Esophagus (tissue), 2 donors: ENCODE results near the gene AXIN1. TPM values are rescaled to one million over a fixed set of nuclear protein-coding genes. Genes with fewer than 3 reads are reported as not detected.
"Not testable (repeated sequence)": the region's sequence is repeated elsewhere in the genome, so short reads cannot be mapped to it uniquely, and the experiment has no call there.

Source experiments
- H3K27ac ChIP-seq, 2 donors: one replicate each; pipeline ENCODE4 v1.5.1; 2013; ENCODE audit warnings: low read depth in 2 of 2, mild to moderate bottlenecking in 2 of 2, inconsistent platforms in 1 of 2, low read length in 1 of 2, moderate library complexity in 1 of 2
- H3K27me3 ChIP-seq, 2 donors: one replicate each; pipeline ENCODE4 v1.6.1; 2013; ENCODE audit warnings: low read length in 2 of 2, control low read depth in 1 of 2, mild to moderate bottlenecking in 1 of 2; ENCODE audit not compliant: insufficient read depth in 2 of 2, control insufficient read depth in 1 of 2
- H3K36me3 ChIP-seq, 2 donors: one replicate each; pipeline ENCODE4 v1.6.1; 2013; ENCODE audit warnings: low read length in 1 of 2; ENCODE audit not compliant: control insufficient read depth in 2 of 2, insufficient read depth in 2 of 2
- H3K4me1 ChIP-seq, 2 donors: one replicate each; pipeline ENCODE4 v1.6.1; 2013; ENCODE audit warnings: low read length in 1 of 2; ENCODE audit not compliant: control insufficient read depth in 2 of 2, insufficient read depth in 2 of 2
- H3K4me3 ChIP-seq, 2 donors: one replicate each; pipeline ENCODE4 v1.5.1; 2013; ENCODE audit warnings: low read length in 2 of 2, mild to moderate bottlenecking in 2 of 2, low read depth in 1 of 2, moderate library complexity in 1 of 2
- H3K9me3 ChIP-seq, 2 donors: one replicate each; pipeline ENCODE4 v1.6.1; 2013; ENCODE audit warnings: mild to moderate bottlenecking in 2 of 2, low read depth in 1 of 2, low read length in 1 of 2, moderate library complexity in 1 of 2; ENCODE audit not compliant: control insufficient read depth in 2 of 2, insufficient read depth in 1 of 2
- WGBS, 2 donors: extraction: QIAGEN DNeasy Blood & Tissue Kit; methylation state at CpG; one replicate each; pipeline ENCODE4 v1.1.7; 2013; 5-methylcytosine and 5-hydroxymethylcytosine counted together
- polyA plus RNA-seq, 2 donors: library from polyadenylated mRNA; stranded (reverse); fragments of 200-250 nt; gene quantifications; one replicate each; pipeline ENCODE4 v1.2.3, GENCODE V29; 2013
- donor health status: healthy with polysubstance abuse.
- donor health status: Bipolar disorder and iron deficiency.

Gene AXIN1
- polyA plus RNA-seq, 2 donors = 11.9 to 16.7 TPM

- H3K36me3 ChIP-seq = peaks cover 3 to 25% of the 10 kb centered on the region in 2 donors
- no peaks in the 10 kb centered on the region for H3K9me3 ChIP-seq
- H3K4me1 ChIP-seq = no peaks in the 10 kb centered on the region
- no peak overlapping the region for H3K4me3 ChIP-seq
- H3K27ac ChIP-seq = no peak overlapping the region
- no peaks in the 10 kb centered on the region for H3K27me3 ChIP-seq
- WGBS, 2 donors = 81 to 88% methylated on average over 15 of the region's 15 CpGs
These were observed 5.9 kb downstream of the AXIN1 start for GRCh38 chr16:346587-346986.

GRCh38 chr16:345772-346171, 6.8 kb downstream of the AXIN1 start:
- 84 to 85% methylated on average over 11 of the region's 11 CpGs for WGBS, 2 donors
- no peaks in the 10 kb centered on the region for H3K4me1 ChIP-seq
- H3K36me3 ChIP-seq = peaks cover 3 to 25% of the 10 kb centered on the region in 2 donors
- H3K27ac ChIP-seq = no peak overlapping the region
- H3K4me3 ChIP-seq = no peak overlapping the region
- no peaks in the 10 kb centered on the region for H3K9me3 ChIP-seq
- no peaks in the 10 kb centered on the region for H3K27me3 ChIP-seq

- Histone ChIP-seq H3K27ac (no peak overlapping the region), H3K9me3 (no peaks in the 10 kb centered on the region), H3K27me3 (no peaks in the 10 kb centered on the region), H3K36me3 (peaks cover 3 to 29% of the 10 kb centered on the region in 2 donors), H3K4me3 (no peak overlapping the region), H3K4me1 (peaks cover 0 to 7% of the 10 kb centered on the region in 2 donors)
- WGBS, 2 donors = 81 to 91% methylated on average over 18 of the region's 18 CpGs
These were observed 9.9 kb downstream of the AXIN1 start for GRCh38 chr16:342455-343213.

- WGBS, 2 donors = 87 to 92% methylated on average over 12 to 13 of the region's 13 CpGs
These were observed 10.6 kb downstream of the AXIN1 start for GRCh38 chr16:341974-342336.

GRCh38 chr16:341095-341973, 11.2 kb downstream of the AXIN1 start:
- H3K4me1 ChIP-seq, H3K4me3 ChIP-seq, H3K27ac ChIP-seq, H3K27me3 ChIP-seq, H3K9me3 ChIP-seq: not testable (repeated sequence)
- peaks cover 3 to 20% of the 10 kb centered on the region in 2 donors for H3K36me3 ChIP-seq
- 95 to 96% methylated on average over 39 to 46 of the region's 47 CpGs for WGBS, 2 donors

More at GRCh38 chr16:341974-342336, 10.6 kb downstream of the AXIN1 start:
- not testable (repeated sequence) for H3K4me3 ChIP-seq, H3K27ac ChIP-seq, H3K4me1 ChIP-seq, H3K9me3 ChIP-seq, H3K27me3 ChIP-seq
- peaks cover 3 to 24% of the 10 kb centered on the region in 2 donors for H3K36me3 ChIP-seq

- H3K27ac ChIP-seq = no peak overlapping the region
- H3K4me3 ChIP-seq = no peak overlapping the region
- H3K27me3 ChIP-seq = no peaks in the 10 kb centered on the region
- 87 to 91% methylated on average over 23 of the region's 23 CpGs for WGBS, 2 donors
- H3K4me1 ChIP-seq = peaks cover 0 to 7% of the 10 kb centered on the region in 2 donors
- peaks cover 0 to 17% of the 10 kb centered on the region in 2 donors for H3K36me3 ChIP-seq
- H3K9me3 ChIP-seq = no peaks in the 10 kb centered on the region
These were observed 12.0 kb downstream of the AXIN1 start for GRCh38 chr16:340370-341091.

GRCh38 chr16:339680-340079, 12.8 kb downstream of the AXIN1 start:
- H3K4me1 ChIP-seq = peaks cover 0 to 7% of the 10 kb centered on the region in 2 donors
- no peaks in the 10 kb centered on the region for H3K27me3 ChIP-seq
- no peak overlapping the region for H3K4me3 ChIP-seq
- 64 to 66% methylated on average over 5 of the region's 5 CpGs for WGBS, 2 donors
- H3K36me3 ChIP-seq = peaks cover 0 to 14% of the 10 kb centered on the region in 2 donors
- H3K9me3 ChIP-seq = no peaks in the 10 kb centered on the region
- H3K27ac ChIP-seq = no peak overlapping the region

GRCh38 chr16:337975-338575, 14.4 kb downstream of the AXIN1 start:
- H3K27me3 ChIP-seq = no peaks in the 10 kb centered on the region
- H3K4me1 ChIP-seq = peaks cover 0 to 7% of the 10 kb centered on the region in 2 donors
- no peak overlapping the region for H3K4me3 ChIP-seq
- H3K9me3 ChIP-seq = no peaks in the 10 kb centered on the region
- 82 to 83% methylated on average over 21 of the region's 21 CpGs for WGBS, 2 donors
- H3K27ac ChIP-seq = no peak overlapping the region
- peaks cover 0 to 13% of the 10 kb centered on the region in 2 donors for H3K36me3 ChIP-seq

- Histone ChIP-seq H3K4me3 (no peak overlapping the region), H3K27ac (no peak overlapping the region), H3K4me1 (peaks cover 0 to 7% of the 10 kb centered on the region in 2 donors), H3K36me3 (peaks cover 0 to 11% of the 10 kb centered on the region in 2 donors), H3K9me3 (no peaks in the 10 kb centered on the region), H3K27me3 (no peaks in the 10 kb centered on the region)
- 71 to 82% methylated on average over 10 of the region's 10 CpGs for WGBS, 2 donors
These were observed 15.1 kb downstream of the AXIN1 start for GRCh38 chr16:337437-337836.
